Stimulated activated CD8-positive, alpha-beta memory T cell treated with anti-CD3 and anti-CD28 coated beads, Interleukin-4, amount 100 ng/mL, for 48 hours (primary cell): Measurements from ENCODE around the gene TARP.

Source experiments
- DNase-seq: peaks from one replicate; pipeline ENCODE4 v3.0.0-alpha.2; 2020

TARP gene

DNA sequence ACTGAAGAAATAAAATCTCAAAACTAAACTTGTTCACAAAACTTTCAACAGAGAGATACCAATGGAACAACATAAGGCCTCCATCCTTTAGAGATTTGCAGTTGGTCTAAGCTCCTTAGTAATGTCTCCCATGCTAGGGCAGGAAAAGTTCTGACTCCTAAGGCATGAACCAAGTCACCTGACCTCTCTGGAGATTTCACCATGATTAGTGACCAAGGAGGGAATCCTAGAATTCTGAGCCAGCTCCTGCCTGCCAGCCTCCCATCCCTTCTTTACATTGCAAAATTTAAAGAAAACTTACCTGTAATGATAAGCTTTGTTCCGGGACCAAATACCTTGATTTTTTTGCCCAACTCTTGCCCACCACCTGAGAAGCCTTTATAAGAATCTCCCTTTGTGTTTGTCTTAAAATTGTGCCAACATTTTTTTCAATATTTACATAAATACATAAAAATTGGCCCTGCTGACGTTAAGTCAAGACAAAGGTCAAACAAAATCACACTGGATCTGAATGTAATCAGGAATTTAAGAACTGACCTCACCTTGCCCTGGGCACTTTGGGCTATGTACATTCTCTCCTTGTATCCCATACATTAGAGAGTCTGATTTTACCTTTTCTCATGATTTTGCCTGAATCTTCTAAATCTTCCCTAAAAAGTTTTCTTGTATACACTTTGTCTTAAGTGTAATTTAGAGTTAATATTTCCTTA, at the start of gene TARP:
Gene TARP, minus strand, starts transcription at position 351 of the 710 bp plus-strand sequence.
- no peak for DNase-seq

DNA sequence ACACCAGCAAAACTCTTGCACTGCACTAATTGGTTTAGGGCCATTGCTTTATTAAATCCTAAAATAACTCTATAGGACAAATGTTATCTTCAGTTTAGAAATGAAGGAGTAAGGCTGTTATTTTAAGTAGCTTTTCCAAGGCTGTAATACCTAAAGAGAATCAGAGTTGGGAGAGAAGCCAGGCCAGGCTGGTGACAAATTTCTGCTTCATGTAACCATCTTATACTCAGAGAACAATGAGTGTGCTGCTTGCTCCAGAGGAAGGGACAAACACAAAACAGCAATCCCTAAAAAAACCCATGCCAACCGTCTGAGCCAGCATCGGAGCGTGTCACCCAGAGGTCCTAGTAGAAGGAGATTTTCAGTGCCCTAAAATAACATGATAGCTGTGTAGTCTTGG, 49.7 kb upstream of the TARP start:
- DNase-seq, result no peak

DNA sequence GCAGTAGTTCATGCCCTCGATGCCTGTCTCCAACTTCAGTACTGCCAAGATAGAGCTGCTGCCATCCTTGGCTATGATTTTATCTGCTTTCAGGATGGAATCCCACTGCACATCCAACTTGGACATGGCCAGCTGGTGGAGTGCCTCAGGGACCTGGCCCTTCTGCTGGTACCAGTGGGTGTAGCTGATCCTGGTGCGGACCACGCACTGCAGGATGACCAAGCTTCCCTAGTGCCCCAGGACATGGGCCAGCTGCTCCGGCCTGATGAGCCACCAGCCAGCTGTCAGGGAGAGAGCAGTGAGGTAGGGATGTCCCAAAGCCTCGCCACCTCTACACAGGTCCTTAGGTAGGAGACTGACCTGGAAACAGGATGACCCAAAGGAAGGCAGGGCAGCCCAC, 49.0 kb upstream of the TARP start:
- no peak for DNase-seq

DNA sequence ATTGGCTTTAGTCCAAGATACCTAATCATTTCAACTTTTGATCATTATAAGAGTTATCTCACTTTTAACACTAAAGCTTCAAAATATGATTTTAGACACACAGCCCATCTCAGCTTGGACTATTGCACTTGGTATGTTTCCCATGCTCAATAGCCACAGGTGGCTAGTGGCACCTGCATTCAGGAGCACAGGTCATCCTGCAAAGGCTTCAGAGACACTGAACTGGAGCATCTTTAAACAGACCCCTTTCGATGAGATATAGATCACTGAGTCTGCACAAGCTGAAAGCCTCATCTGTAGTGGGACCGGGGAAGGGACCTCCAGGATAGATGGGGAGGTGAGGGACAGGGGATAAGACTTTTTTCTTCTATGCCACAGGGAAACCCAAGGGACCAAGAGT, 48.5 kb upstream of the TARP start:
- DNase-seq, result no peak

DNA sequence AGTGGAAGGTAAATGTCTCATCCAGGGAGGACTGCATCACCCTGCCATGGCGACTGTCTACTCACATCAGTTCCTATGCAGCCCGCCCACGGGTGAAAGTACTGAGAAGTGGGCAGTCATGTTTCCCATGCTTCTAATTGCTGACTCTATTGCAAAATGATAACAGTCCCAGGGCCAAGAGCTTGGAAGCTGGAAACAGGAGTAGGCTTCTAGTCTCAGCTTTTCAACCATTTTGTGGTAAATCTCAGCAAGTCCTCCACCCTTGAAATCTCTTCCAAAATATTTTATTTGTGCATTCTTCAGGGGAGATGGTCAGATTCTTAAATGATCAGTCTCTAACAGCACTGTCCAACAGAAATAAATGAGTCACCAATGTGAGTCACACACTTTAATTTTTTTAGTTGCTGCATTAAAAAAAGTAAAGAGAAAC, 48.1 kb upstream of the TARP start:
- DNase-seq, result no peak

DNA sequence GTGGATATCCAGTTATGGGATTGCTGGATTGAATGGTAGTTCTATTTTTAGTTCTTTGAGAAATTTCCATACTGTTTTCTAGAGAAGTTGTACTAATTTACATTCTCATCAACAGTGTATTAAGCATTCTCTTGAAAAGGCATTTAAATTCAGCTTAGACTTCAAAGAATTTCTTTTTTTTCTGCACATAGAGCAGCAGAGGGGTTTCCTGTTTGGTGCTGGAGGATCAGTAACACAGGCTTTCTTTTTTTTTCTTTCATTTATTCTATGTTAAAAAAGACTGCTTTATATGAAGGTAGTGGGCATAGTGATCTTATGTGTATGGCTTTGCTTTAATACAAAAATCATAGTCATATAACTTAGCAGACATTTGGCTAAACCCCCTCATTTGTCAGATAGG, 47.6 kb upstream of the TARP start:
- DNase-seq, result no peak

DNA sequence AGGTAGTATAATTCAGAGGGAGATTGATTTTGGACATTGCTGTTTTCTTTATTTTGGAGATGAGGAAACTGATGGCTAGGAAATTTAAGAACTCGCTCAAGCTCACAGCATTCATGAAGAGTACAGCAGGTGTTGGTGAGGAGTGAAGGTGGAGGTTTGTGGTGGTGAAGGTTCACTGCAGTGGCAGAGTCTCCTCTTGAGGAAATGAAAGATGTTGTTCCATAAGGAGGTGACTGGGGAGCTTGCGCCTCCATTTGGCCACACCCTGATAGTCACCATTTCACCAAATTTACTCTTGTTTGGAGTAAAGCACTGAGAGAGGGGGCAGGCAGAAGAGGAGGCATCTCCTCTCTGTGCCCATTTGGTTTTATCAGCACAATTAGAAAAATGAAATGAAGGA, 46.4 kb upstream of the TARP start:
- DNase-seq, result no peak

DNA sequence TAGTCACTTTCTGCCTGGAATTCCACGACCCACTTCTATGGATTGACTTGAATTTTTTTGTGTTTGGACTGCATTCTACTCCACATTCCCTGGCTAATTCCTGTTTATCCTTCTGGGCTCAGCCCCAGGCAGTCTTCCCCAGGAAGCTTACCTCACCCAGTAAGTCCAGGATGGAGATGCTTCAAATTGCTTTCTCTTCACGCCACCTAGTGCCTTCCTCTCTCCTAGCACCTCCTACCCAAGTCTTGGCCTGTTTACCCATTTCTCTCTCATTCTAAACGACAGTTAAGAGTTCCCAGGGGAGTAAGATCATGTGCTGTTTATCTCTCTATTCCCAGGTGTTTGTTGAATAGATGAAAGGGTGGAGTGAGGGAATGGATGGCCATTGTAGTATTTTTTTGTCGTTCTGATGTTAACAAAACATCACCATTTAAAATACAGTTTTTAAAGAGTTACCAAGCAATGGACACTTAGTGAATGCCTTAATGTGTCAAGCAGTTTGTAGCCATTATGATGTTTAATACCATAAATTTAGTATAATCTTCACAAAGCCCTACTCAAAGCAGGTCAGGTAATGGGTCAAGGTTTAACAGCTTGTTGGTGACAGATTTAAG, 45.5 kb upstream of the TARP start:
- DNase-seq, result no peak

DNA sequence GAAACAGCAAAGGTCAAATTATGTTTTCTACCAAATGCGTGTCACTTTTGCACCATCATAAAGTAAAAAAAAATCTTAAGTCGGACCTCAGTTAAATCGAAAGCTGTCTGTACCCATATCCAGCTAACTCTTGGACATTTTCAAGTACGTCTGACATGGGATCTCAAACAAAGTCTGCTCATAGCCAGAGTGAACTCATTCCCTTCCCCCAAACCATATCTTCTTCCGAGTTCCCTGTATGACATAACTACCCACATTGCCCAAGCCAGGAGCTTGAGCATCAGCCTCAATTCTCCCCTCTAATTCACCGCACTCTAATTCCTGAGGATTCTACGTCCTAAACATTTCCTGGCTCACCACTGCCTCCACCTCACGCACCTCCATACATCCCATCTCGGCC, 44.8 kb upstream of the TARP start:
- no peak for DNase-seq

DNA sequence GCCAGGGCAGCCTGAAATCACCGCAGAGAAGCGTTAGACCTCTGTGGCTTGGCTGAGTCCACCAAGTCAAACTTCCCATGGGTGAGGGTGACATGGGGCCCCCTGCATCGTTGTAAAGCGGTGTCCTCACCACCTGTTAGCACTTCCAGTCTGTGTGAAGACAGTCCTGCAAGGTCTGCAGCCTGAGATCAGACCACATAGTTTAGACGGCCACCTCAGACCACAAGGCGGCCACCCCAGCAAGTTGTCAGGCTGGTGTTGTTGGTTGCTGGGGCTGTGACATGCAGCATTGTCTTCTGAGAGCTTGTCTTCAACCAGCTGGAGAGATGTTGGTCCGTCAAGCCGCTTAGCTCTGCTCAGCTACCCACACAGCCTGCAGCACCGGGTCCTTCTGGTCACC, 44.1 kb upstream of the TARP start:
- DNase-seq, result no peak

DNA sequence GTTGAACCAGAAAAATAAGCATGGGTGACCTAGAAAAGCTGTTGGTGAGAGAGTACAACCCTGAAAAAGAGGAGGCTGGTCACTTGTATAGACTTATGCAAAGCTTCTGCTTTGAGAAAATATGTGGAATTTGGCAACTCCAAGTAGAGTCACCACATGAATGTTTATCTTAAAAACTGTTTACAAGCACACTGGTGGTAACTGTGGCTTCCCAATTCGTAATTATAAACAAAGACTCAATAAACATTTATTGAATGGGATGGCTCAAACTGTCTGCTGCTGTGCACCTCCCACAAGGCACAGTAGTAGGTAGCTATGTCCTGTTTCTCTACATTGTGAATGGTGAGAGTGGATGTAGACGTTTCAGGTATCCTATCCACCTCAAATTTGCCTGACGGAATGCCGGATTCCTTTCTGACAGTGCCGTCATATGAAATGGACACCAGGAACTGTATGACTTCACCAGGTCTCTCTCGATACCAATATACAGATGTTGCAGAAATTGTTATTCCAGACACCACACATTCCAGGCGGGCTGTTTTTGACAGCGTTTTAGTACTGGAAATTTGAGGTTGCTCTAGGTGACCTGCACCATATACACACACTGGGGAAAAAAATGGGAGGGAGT, 43.4 kb upstream of the TARP start:
- DNase-seq, result no peak

DNA sequence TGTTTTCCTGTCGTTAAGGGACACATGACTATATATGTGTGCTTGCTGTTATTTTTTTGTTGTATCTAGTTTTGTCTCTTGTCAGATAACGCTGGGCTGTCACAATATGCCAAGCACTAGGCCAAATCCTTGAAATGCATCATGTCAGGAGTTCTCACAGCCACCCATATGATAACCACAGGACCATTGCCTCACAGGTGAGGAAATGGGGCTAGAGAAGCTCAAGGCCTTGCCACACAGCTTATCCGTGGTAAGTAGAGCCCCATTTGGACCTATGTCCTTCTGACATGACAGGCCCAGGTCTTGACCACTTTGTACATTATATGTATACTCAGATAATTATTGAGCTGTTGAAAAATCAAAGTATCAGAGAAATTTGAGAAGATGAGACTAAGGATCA, 42.0 kb upstream of the TARP start:
- DNase-seq, result no peak

DNA sequence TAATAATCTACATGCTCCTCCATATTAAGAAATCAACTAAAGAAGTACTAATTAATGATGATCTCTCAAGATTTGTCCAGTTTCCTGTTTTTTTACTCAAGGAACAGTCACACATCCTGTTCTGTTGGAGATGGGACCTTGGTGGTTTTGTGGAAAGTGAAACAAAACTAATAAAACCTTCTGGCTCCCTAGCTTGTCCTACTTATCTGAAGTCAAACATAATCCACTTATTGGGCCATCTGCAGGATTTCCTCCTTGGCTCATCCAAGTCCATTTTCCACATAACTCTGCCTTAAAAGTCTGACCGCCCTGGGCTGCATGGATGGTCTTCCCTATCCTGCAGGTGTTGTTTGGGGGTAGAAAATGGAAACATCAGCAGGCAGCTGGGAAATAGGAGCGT, 39.4 kb upstream of the TARP start:
- DNase-seq, result no peak

DNA sequence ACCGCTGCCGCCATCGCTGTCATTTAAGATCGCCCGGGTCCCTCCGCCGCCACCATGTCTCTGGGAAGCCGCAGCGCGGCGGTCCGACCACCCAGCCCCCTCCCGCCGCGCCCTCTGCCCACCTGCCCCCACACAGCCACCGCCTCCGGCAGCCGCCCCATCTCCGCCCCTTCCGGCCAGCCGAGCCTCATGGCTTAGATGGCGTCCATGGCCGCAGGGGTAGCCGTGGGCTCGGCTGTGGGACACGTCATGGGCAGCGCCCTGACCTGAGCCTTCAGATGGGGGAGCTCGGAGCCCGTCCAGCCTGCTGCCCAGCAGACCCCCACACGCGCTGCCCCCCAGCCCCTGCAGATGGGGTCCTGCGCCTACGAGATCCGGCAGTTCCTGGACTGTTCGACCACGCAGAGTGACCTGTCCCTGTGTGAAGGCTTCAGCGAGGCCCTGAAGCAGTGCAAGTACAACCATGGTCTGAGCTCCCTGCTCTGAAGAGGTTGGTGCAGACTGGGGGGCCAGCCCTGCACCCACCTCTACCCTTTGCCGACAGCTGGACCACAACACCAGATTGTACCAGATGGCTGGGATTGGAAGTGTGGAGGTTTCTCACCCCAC, 38.0 kb upstream of the TARP start:
- DNase-seq, result no peak

DNA sequence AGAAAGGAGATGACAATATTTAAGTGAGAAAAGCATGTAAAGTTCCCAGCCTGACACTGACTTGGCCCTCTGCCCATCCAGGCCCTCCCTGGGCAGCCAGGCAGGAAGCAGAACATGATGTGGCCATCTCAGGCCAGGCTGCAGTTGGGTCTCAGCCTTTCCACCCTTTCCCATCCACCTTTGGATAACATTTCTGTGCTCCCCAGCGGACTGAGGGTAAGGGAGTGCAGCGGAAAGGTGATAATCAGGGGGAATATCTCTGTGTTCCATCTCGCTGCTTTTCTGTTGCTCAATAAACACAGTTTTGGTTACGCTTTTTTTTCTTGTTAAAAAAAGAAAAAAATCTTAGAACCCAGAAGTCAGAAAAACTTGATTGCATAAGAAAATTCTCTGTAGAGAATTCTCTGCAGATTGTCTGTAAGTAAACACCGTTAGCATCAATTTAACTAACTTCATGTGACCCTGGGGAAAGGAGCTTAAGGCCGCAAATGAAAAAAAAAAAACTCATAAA, 37.2 kb upstream of the TARP start:
- no peak for DNase-seq

DNA sequence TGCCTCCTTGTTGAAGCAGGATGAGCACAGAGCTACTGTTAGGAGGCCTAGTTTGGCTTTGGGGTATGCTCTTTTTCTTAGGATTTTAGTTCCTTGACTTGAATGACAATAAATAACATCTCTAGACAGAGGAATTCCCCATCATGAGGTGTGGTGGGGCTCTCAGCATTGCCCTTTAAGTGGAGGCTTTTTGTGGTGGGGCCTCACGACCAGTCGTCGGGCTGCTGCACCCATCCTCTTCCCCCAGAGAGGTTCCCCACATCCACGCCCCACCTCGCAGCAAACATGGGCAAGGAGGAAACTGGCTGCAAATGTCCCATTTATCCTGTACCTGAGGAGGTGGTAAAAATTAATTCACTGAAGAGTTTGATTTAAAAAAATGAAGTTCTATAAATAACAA, 36.1 kb upstream of the TARP start:
- DNase-seq, result no peak

DNA sequence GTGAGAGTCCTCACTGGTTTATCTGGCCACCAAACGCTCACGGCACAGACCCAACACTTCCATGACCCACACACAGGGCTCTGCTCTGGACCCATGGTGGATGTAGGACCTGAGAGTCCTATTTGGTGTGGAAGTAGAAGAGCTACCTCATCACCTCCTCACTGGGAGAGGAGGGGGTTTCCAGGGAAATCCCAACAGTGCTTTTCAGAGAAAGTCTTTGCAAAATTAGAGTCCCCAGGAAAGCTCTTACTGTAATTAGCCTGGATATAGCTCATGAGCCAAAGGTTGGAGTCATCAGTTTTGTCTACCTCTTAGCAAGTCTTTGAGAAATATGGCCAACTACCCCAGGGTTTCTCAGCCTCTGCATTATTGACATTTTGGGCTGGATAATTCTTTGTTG, 34.7 kb upstream of the TARP start:
- no peak for DNase-seq

DNA sequence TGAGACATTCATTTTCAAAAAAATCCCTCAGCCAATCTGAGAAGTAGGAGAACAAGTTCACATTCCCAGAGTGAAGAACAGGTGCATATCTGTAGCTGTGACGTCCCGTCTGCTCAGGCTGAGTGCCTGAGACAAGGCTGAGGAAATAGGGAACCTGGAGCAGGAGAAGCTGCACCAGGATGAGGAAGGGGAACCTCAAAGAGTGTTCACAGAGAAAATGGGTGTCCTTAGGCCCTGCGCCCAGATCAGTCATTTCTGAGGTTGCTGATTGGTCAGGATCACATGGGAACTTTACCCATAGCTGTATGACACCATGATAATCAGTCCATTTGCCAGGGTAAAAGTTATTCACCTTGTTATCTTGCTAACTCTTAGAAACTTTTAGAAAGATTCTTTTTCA, 34.2 kb upstream of the TARP start:
- DNase-seq, result no peak

DNA sequence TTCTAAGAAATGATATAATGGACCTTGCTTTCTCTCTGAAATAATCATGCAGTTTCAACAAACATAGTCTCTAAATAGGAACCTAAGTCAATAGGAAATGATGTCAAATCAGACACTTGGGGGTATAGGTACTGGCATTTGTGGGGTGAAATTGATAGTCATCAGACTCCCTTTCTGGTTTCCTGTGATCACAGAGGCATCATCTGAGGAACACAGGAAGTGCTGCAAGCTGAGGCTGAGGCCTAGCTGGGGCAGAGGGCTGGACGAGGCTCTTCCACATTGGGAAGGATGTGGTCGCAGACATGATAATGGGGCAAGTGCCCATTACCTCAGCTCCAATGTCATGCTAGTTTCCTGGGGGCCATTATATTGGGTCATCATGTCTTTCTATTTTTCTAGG, 33.5 kb upstream of the TARP start:
- DNase-seq, result no peak

DNA sequence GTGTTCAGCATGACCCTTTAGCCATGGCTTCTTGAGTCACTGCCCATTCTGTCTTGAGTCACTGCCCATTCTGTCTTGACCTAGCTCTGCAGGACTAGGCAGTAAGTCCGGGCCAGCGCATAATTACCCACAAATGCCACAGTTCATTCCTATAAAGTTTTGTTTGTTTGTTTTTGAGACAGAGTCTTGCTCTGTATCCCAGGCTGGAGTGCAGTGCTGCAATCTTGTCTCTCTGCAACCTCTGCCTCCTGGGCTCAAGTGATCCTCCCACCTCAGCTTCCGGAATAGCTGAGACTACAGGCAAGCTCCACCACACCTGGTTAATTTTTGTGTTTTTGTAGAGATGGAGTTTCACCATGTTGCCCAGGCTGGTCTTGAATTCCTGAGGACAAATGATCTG, 32.7 kb upstream of the TARP start:
- no peak for DNase-seq

DNA sequence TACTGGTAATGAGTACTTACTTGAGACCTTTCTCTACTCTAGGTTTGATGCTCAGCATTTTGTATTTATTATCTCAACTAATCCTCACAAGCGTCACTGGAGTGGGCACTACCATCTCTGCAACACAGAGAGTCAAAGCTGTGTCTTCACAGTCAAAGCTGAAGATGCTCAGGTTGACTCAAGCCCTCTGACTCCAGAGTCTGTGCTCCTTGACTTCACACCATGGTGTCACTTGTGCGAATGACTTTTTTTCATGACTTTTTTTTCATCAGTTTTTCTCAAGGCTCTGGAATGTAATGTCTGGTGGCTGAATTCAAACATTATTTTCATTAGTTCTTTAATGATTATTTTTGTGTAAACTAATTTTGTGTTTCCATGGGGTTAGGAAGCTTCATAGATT, 30.4 kb upstream of the TARP start:
- DNase-seq, result no peak

DNA sequence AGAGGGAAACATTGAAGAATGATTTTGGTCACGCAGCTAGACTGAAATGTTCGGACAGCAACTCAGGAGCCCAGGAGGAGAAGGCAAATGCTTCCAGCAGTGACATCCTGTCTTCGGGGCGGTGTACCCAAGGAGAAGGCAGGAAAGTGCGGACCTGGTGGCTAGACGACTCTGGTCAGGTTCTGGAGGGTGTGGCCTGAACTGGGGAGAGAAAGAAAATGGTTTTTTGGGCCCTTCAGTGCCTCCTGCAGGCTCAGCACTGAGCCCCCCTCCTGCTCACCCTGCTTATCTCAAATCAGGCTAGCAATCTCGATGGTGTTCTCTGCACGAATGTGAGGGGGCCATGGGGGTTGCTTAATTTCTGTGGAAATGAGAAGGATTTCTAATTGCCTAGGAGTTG, 26.7 kb upstream of the TARP start:
- DNase-seq, result no peak

DNA sequence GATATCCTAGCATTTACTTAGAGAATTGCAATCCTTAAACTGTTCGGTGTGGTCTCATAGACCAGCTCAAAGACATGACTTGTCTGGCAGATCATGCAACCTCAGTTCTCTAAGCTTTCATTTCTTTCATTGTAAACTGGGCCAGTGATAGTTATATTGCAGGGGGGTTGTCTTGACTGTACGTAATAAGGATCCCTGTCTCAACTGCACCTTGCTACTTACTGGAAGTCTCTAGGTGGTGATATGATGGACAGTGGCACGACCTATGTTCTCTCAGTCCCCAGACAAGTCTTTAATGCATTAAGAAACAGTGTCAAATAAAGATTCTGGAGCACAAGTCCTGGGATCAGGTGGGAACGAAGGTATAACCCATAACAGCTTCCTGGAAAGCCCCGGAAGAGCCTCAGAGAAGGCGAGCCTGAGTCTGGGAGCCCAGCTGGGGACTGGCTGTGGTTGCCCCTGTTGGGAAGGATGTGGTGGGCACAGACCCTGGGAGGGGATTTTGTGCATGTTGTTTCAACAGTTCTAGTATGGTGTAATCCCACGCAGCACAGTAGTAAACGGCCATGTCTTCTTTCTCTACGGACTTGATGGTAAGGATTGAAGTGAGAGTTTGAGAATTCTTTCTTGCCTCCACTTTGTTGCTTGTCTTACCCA, 26.0 kb upstream of the TARP start:
- DNase-seq, result no peak
